ENCODE results near the gene ARHGAP42. TPM values are rescaled to one million over a fixed set of nuclear protein-coding genes. Genes with fewer than 3 reads are reported as not detected.

The ARHGAP42 gene
- total RNA-seq, 4 donors from 2014 or later: 7.6 to 22.2 (median 14.6) TPM

GRCh38 chr11:100675115-100675650 lies 11.9 kb upstream of the ARHGAP42 start:
- intact Hi-C loops (cut with DNase I; ENCODE audit: low total_unique reads): no loop called here
- DNase-seq (ENCODE audit: low spot score in 2 of 2): no peak
- TF ChIP-seq POLR2A (IDR thresholded peaks at IDR 0.05) (no peak), CTCF (IDR thresholded peaks at IDR 0.05) (no peak)
- 88 to 91% methylated on average over 4 of the region's 4 CpGs for WGBS, 2 donors
- H3K4me3 ChIP-seq (ENCODE audit: low read depth, poor library complexity, severe bottlenecking): no peak overlapping the region

GRCh38 chr11:100676901-100677300 lies 10.2 kb upstream of the ARHGAP42 start:
- intact Hi-C loops (cut with DNase I; ENCODE audit: low total_unique reads): no loop called here
- 75 to 84% methylated on average over 4 of the region's 4 CpGs for WGBS, 2 donors
- TF ChIP-seq CTCF (IDR thresholded peaks at IDR 0.05) (no peak), POLR2A (IDR thresholded peaks at IDR 0.05) (no peak)
- H3K4me3 ChIP-seq (ENCODE audit: low read depth, poor library complexity, severe bottlenecking): no peak overlapping the region
- no peak for DNase-seq (ENCODE audit: low spot score in 2 of 2)

- TF ChIP-seq POLR2A (IDR thresholded peaks at IDR 0.05): no peak
- TF ChIP-seq CTCF (IDR thresholded peaks at IDR 0.05): no peak
- intact Hi-C loops (cut with DNase I; ENCODE audit: low total_unique reads): no loop called here
- H3K4me3 ChIP-seq (ENCODE audit: low read depth, poor library complexity, severe bottlenecking): no peak overlapping the region
- no peak for DNase-seq (ENCODE audit: low spot score in 2 of 2)
- WGBS, 2 donors: 91 to 92% methylated on average over 1 of the region's 1 CpG
Observed at GRCh38 chr11:100677796-100678195, 9.3 kb upstream of the ARHGAP42 start.

GRCh38 chr11:100680070-100680469 lies 7.0 kb upstream of the ARHGAP42 start:
- no peak for DNase-seq (ENCODE audit: low spot score in 2 of 2)
- WGBS, 2 donors: 50 to 60% methylated on average over 7 of the region's 7 CpGs
- TF ChIP-seq CTCF (IDR thresholded peaks at IDR 0.05) (no peak), POLR2A (IDR thresholded peaks at IDR 0.05) (no peak)
- no peak overlapping the region for H3K4me3 ChIP-seq (ENCODE audit: low read depth, poor library complexity, severe bottlenecking)
- intact Hi-C loops (cut with DNase I; ENCODE audit: low total_unique reads): loop anchor here (5.0 kb wide), 1 partner anchor 167 kb away; no protein-coding TSS in a partner anchor

GRCh38 chr11:100681064-100681502 lies 6.0 kb upstream of the ARHGAP42 start:
- intact Hi-C loops (cut with DNase I; ENCODE audit: low total_unique reads): loop anchor here (5.0 kb wide), 1 partner anchor 166 kb away; no protein-coding TSS in a partner anchor
- 40 to 49% methylated on average over 8 of the region's 8 CpGs for WGBS, 2 donors
- H3K4me3 ChIP-seq (ENCODE audit: low read depth, poor library complexity, severe bottlenecking): no peak overlapping the region
- TF ChIP-seq CTCF (IDR thresholded peaks at IDR 0.05) (no peak), POLR2A (IDR thresholded peaks at IDR 0.05) (no peak)
- peak; percentile 80 to 93 for DNase-seq (ENCODE audit: low spot score in 2 of 2)
